Hematopoietic multipotent progenitor cell treated with erythropoietin and hydrocortisone succinate and interleukin-3 and kit ligand, for 17 days (in vitro differentiated cells): ENCODE measurements around the gene SEMA4D.
"Not testable (repeated sequence)": the region's sequence is repeated elsewhere in the genome, so short reads cannot be mapped to it uniquely, and the experiment has no call there.

ENCODE experiments used
- DNase-seq: peaks from one replicate; pipeline ENCODE4 v3.0.0-alpha.2; 2015; ENCODE audit warnings: low spot score

SEMA4D gene

GRCh38 chr9:89482901-89483361, 15.0 kb downstream of the SEMA4D start:
- no peak for DNase-seq

- no peak for DNase-seq
These were observed 15.7 kb downstream of the SEMA4D start for GRCh38 chr9:89482056-89482851.

DNA sequence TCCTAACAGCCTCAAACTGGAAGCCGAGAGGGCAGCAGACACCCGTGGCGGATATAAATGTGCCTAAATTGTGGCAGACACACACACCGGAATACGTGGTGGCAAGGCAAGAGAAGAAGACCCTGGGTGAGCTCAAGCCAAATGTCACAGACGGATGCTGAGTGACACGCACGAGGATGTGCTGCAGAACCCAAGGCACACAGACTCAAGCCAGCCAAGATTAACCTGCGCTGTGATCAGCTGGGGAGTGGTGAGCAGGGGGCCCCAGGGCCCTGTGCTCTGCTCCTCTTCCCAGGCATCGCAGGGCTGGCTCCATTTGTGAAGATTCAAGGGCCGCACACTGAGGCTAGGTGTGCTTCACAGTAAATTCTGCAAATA, 16.4 kb downstream of the SEMA4D start:
- DNase-seq = no peak

DNA sequence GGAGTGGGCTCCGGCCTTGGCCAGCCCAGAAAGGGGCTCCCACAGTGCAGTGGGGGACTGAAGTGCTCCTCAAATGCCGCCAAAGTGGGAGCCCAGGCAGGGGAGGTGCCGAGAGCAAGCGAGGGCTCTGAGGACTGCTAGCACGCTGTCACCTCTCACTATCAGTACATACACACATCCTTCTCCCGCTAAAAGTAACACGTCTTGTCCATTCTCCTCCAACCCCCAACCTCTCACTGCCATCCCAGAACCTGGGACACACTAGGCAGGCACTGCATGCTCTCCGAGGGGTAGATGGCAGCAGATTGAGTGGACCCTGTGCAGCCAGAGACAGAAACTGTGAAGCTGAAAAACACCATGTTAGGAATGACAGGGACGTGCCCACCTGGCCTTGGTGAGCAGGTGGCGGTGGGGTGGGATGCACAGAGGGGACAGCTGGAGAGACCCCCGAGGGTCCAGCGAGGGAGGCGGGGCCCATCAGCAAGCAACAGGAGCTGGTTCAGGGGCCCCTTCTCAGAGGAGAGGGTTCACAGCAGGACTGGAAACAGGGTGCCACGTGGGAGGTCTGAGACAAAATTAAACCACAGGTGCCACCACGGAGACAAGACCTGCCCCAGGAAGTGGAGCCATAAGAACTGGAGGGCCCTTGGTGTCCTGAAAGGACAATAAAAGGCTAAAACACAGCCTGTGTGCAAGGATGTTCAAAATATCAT, 16.9 kb downstream of the SEMA4D start:
- DNase-seq = no peak

DNA sequence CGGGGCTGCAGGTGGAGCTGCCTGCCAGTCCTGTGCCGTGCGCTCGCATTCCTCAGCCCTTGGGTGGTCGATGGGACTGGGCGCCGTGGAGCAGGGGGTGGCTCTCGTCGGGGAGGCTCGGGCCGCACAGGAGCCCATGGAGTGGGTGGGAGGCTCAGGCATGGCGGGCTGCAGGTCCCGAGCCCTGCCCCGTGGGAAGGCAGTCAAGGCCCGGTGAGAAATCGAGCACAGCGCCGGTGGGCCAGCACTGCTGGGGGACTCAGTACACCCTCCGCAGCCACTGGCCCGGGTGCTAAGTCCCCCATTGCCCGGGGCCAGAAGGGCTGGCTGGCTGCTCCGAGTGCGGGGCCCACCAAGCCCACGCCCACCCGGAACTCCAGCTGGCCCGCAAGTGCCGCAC, 17.5 kb downstream of the SEMA4D start:
- DNase-seq = not testable (repeated sequence)

GRCh38 chr9:89479669-89480011, 18.3 kb downstream of the SEMA4D start:
- not testable (repeated sequence) for DNase-seq

GRCh38 chr9:89478821-89479668, 18.9 kb downstream of the SEMA4D start:
- DNase-seq = no peak

GRCh38 chr9:89477811-89478630, 19.9 kb downstream of the SEMA4D start:
- DNase-seq = no peak

DNA sequence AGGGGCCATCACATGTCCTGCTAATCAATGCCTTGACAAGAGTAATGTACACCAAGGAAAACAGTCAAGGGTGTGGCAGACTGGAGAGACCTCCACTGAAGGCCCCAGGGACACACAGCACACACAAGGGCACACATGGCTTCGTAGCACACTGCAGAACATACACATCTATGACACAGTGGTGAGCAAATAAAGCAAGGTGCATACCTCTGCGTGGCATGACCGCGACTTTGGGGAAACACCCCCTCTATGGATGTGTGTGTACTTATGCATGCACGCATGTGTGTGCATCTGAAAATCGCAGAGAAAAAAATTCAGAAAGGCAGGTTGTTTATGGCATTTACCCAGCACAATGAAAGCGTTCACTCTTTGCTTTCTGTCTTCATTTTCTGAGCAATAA, 20.5 kb downstream of the SEMA4D start:
- no peak for DNase-seq

DNA sequence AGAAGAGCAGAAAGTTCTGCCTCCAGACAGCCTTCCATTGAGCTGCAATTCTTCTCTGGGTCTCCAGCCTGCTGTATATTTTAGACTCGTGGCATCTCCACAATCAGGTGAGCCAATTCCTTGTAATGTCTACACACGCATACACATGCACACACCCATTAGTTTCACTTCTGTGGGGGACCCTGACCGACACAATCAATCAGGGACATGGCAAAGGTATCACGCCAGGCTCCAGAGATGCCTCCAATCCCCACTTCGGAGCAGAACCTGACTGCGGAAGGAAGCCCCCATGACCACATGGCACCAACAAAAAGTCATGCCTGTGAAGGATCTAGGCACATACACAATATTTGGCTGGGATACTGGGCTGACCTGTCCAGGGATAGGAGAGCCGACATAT, 21.4 kb downstream of the SEMA4D start:
- no peak for DNase-seq

DNA sequence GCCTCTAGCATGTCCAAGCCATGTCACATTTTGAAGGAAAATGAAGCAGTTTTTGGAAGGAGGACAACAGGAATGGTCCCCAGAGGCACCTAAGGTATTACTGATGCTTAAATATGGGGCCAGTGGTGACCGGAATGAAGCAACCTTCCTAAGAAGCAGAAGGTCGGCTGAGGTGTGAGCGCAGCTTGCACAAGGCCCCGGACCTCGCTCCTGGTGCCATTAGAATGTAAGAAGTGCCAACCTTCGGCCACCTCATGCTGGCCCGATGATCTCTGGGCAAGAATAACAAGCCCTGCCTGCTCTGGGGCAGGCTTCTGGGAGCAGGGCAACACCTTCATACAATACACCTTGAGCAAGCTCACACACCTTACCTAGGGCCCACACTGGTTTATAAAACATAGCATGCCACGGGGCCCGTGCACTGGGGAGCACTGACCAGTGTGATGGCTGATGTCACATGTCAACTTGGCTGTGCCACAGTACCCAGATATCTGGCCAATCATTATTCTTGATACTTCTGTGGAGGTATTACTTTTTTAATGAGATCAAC, 21.9 kb downstream of the SEMA4D start:
- no peak for DNase-seq

GRCh38 chr9:89474939-89475338, 23.0 kb downstream of the SEMA4D start:
- no peak for DNase-seq

DNA sequence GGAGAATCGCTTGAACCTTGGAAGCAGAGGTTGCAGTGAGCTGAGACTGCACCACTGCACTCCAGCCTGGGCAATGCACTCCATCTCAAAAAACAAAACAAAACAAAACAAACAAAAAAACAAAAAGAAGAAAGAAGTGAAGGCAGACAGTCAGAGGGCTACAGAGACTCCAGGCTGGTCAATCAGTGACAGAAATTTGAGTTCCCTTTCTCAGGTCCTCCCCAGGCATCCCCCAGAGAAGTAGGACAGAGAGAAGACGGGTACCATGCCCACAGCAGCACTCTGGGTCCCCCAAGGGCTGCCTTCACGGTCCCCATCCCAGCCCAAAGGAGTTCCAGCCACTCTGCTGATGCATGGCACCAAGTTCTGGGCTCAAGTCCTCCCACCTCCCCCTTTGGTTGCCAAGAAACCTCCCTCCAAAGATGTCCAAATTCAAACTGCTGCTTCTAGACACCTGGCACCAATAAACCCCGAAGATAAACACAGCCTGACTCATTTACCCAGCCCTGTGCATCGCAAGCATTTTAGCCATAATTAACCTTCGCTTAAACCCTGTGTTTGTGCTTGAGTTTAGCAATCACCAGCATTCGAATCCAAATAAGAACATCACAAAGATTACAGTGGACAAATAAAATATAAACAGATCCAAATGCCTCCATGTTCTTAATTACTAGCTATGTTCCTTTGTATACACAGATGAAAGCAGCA, 24.0 kb downstream of the SEMA4D start:
- DNase-seq = no peak

- DNase-seq = not testable (repeated sequence)
These were observed 26.1 kb downstream of the SEMA4D start for GRCh38 chr9:89471796-89472320.

DNA sequence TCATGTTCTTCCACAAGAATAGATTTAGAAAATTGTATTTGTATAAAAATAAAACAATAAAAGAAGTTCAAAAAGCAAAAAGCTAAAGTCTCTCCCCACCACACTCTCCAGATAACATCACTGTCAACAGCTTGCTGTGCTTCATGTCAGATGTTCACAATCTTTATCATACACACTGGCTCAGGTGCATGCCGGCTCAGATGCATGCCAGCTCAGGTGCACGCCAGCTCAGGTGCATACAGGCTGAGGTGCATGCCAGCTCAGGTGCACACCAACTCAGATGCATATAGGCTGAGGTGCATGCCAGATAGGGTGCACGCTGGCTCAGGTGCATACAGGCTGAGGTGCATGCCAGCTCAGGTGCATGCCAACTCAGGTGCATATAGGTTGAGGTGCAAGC, 26.5 kb downstream of the SEMA4D start:
- DNase-seq = no peak

DNA sequence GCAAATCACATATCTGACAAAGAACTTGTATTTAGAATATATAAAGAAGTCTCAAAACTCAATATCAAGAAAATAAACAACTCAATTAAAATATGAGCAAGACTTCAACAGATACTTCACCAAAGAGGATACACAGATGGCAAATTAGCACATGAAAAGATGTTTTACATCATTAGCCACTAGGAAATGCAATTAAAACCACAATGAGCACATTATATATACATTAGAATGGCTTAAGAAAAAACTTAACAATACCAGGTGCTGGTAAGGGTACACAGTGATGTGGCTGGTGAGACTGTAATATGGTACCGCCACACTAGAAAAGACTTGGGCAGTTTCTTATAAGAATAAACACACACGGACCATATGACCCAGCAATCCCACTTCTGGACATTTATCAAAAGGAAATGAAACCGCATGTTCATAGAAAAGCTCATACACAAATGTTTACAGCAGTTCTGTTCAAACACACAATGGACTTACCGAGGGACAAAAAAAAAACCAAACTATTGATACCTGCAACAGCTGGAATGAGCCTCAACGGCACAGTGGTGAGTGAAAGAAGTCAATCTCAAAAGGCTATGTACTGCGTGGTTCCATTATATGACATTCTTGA, 27.6 kb downstream of the SEMA4D start:
- DNase-seq = no peak

DNA sequence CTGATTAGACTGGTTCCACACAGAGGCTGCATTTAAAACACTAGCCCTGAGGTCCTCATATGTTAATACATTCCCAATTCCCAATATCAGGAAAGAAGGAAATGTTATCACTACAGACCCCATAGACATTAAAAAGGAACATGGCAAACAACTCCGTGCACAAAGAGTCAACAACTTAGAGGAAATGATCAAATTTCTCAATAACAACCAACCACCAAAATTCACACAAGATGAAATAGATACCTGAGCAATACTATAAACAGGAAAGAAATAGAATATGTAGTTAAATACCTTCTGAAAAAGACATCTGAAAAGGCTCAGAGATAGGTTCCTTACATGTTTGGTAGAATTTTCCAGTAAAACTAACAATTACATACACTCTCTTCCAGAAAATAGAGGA, 28.9 kb downstream of the SEMA4D start:
- DNase-seq = no peak

- no peak for DNase-seq
These were observed 29.5 kb downstream of the SEMA4D start for GRCh38 chr9:89468281-89468960.

DNA sequence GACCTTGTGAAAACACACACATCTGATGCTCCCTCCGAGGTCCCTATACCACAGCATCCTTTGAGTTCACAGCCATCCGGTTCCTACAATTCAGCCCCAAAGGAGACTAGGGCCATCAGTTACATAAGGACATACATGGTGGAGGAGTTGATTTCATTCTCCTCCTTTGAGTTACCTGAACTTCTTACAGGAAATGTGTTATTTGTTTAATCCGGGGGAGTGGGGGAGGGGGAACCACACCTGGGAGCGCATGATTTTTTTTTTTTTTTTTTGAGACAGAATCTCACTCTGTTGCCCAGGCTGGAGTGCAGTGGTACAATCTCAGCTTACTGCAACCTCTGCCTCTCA, 30.7 kb downstream of the SEMA4D start:
- no peak for DNase-seq
